T follicular helper cell (primary cell): ENCODE measurements around the gene ANKMY2.
"Not testable (repeated sequence)": the region's sequence is repeated elsewhere in the genome, so short reads cannot be mapped to it uniquely, and the experiment has no call there.

ENCODE experiments used
- DNase-seq: peaks from one replicate; pipeline ENCODE4 v3.0.0-alpha.2; 2020; ENCODE audit warnings: low read depth

The ANKMY2 gene

GRCh38 chr7:16626388-16626787 is 19.2 kb downstream of the ANKMY2 start:
- DNase-seq, result no peak

GRCh38 chr7:16619979-16620408 is 25.6 kb downstream of the ANKMY2 start:
- no peak for DNase-seq

- DNase-seq, result no peak
These were observed 29.0 kb downstream of the ANKMY2 start for GRCh38 chr7:16616542-16616941.

- DNase-seq, result no peak
These were observed 29.4 kb downstream of the ANKMY2 start for GRCh38 chr7:16616122-16616521.

GRCh38 chr7:16615228-16615627 is 30.3 kb downstream of the ANKMY2 start:
- DNase-seq, result no peak

- no peak for DNase-seq
These were observed 33.8 kb downstream of the ANKMY2 start for GRCh38 chr7:16611711-16612110.

GRCh38 chr7:16609842-16610450 is 35.6 kb downstream of the ANKMY2 start:
- no peak for DNase-seq

- no peak for DNase-seq
These were observed 38.9 kb downstream of the ANKMY2 start for GRCh38 chr7:16606704-16607103.

- no peak for DNase-seq
These were observed 41.5 kb downstream of the ANKMY2 start for GRCh38 chr7:16604054-16604453.

- DNase-seq, result no peak
These were observed 41.9 kb downstream of the ANKMY2 start for GRCh38 chr7:16603633-16604032.

GRCh38 chr7:16599860-16600259 is 45.7 kb downstream of the ANKMY2 start:
- DNase-seq, result no peak

GRCh38 chr7:16598015-16598414 is 47.5 kb downstream of the ANKMY2 start:
- no peak for DNase-seq

- DNase-seq, result not testable (repeated sequence)
These were observed 50.0 kb downstream of the ANKMY2 start for GRCh38 chr7:16595596-16595995.

GRCh38 chr7:16594676-16595075 is 50.9 kb downstream of the ANKMY2 start:
- DNase-seq, result no peak

- no peak for DNase-seq
These were observed 51.5 kb downstream of the ANKMY2 start for GRCh38 chr7:16594061-16594460.

GRCh38 chr7:16592395-16592794 is 53.2 kb downstream of the ANKMY2 start:
- DNase-seq, result no peak

- DNase-seq, result no peak
These were observed 55.1 kb downstream of the ANKMY2 start for GRCh38 chr7:16590424-16590823.

- no peak for DNase-seq
These were observed 55.7 kb downstream of the ANKMY2 start for GRCh38 chr7:16589881-16590280.

- DNase-seq, result no peak
These were observed 57.8 kb downstream of the ANKMY2 start for GRCh38 chr7:16587790-16588189.

- no peak for DNase-seq
These were observed 58.4 kb downstream of the ANKMY2 start for GRCh38 chr7:16587129-16587528.

GRCh38 chr7:16586081-16586874 is 59.3 kb downstream of the ANKMY2 start:
- no peak for DNase-seq

GRCh38 chr7:16585540-16585939 is 60.0 kb downstream of the ANKMY2 start:
- no peak for DNase-seq

GRCh38 chr7:16583834-16584233 is 61.7 kb downstream of the ANKMY2 start:
- no peak for DNase-seq

- DNase-seq, result no peak
These were observed 64.3 kb downstream of the ANKMY2 start for GRCh38 chr7:16581286-16581685.
